ENCODE data around the gene C14orf119.

Gene C14orf119

GRCh38 chr14:23149745-23150144 lies 54.4 kb downstream of the C14orf119 start:
- DNase-seq (ENCODE audit: low read depth): no peak

Measured in stimulated activated CD4-positive, alpha-beta T cell treated with anti-CD3 and anti-CD28 coated beads, Interleukin-2, amount 100 ng/mL, for 4 hours (primary cell).